ENCODE data around the gene DPYSL5. TPM values are rescaled to one million over a fixed set of nuclear protein-coding genes. Genes with fewer than 3 reads are reported as not detected.
"Not testable (repeated sequence)": the region's sequence is repeated elsewhere in the genome, so short reads cannot be mapped to it uniquely, and the experiment has no call there.

The DPYSL5 gene
- total RNA-seq, 5 donors from 2014 or later (not counting 1 experiment from before 2014, with no cell fraction given) = not detected

DNA sequence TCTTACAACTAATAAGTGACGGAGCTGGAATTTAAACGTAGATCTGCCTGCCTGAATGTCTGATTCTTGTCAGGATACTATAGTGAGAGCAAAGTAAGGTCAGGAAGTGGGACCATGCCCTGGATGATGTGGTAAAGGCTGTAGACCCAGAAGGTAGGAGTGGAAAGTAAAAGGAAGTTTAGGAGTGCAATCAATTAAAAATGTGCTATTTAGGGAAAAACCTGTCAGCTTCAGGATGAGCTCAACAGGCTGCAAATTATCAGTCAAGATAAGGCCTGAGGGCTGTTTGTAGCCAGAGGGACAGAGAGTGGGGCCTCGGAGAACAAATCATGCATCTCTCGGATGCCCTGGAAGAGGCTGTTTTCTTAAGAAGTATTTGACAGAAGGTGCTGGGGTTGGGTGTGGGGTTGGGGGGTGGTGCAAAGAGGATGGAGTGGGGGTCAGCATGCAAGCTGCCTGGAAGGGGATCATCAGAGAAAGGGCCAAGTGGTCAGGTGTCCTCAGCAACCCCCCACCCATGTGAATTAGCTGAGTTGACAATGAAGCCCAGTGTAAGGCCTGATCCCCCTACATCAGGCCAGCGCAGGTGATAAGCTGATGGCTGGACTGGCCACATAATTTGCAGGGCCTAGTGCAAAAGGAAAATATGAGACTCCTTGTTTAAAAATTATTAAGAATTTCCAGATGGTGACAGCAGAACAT lies 69.4 kb downstream of the DPYSL5 start:
- H3K4me3 ChIP-seq (ENCODE audit: control insufficient read depth in 1 of 2, extremely low read depth in 1 of 2, low read length in 1 of 2) = no peak overlapping the region
- Mint-ChIP-seq H3K27ac (no peak overlapping the region), H3K36me3 (no peaks in the 10 kb centered on the region), H3K4me3 (no peak overlapping the region), H3K27me3 (peaks cover 11 to 26% of the 10 kb centered on the region in 2 donors), H3K9me3 (no peaks in the 10 kb centered on the region), H3K4me1 (peaks cover 0 to 1% (median 0%) of the 10 kb centered on the region in 3 donors)
- POLR2A ChIA-PET = no interaction called here
- ATAC-seq (replicated peaks in 1 of 4) (no peak), DNase-seq (no peak)
- 3% methylated on average over 3 of the region's 5 CpGs for WGBS (ENCODE audit: insufficient coverage)
- peaks cover 0 to 39% of the 10 kb centered on the region in 2 experiments for H3K27me3 ChIP-seq (replicated peaks in 1 of 2; ENCODE audit: control insufficient read depth in 2 of 2, extremely low read depth in 1 of 2, insufficient read depth in 2 of 2, low read length in 1 of 2)
- no peaks in the 10 kb centered on the region for H3K9me3 ChIP-seq
- CTCF ChIA-PET = interaction anchor here (0.6 kb wide), 2 partner anchors 18 to 801 kb away, joined by 3 read pairs; no protein-coding TSS in a partner anchor
- no peaks in the 10 kb centered on the region for H3K4me1 ChIP-seq (ENCODE audit: control insufficient read depth in 1 of 2, extremely low read depth in 1 of 2, insufficient read depth in 2 of 2, low read length in 2 of 2)
- no peaks in the 10 kb centered on the region for H3K36me3 ChIP-seq (ENCODE audit: control insufficient read depth in 2 of 2, extremely low read depth in 1 of 2, insufficient read depth in 1 of 2, low read length in 1 of 2)
- no peak overlapping the region for H3K27ac ChIP-seq (ENCODE audit: low read length)

DNA sequence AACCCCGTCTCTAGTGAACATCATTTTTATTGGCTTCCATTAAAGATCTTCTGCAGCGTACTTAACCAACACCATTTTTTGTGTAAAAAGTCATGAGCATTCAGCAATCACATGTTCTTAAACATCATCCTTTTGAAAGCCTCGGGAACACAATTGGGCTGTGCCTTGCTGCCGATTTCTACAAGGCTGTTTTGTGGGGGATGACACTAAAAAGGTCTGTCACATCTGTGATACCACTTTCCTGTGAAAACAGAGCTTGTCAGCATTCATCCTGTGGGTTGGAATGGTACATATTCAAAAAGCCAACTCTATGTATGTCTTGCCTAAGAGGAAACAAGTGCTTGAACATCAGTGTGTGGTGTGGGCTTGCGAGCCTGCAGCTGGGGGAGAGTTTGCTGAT lies 73.4 kb downstream of the DPYSL5 start:
- DNase-seq (no peak), ATAC-seq (replicated peaks in 1 of 4) (no peak)
- Histone ChIP-seq H3K27ac (ENCODE audit: low read length) (no peak overlapping the region), H3K4me3 (ENCODE audit: control insufficient read depth in 1 of 2, extremely low read depth in 1 of 2, low read length in 1 of 2) (no peak overlapping the region), H3K4me1 (ENCODE audit: control insufficient read depth in 1 of 2, extremely low read depth in 1 of 2, insufficient read depth in 2 of 2, low read length in 2 of 2) (peaks cover 0 to 4% of the 10 kb centered on the region in 2 experiments), H3K27me3 (replicated peaks in 1 of 2; ENCODE audit: control insufficient read depth in 2 of 2, extremely low read depth in 1 of 2, insufficient read depth in 2 of 2, low read length in 1 of 2) (peaks cover 0 to 43% of the 10 kb centered on the region in 2 experiments), H3K9me3 (no peaks in the 10 kb centered on the region), H3K36me3 (ENCODE audit: control insufficient read depth in 2 of 2, extremely low read depth in 1 of 2, insufficient read depth in 1 of 2, low read length in 1 of 2) (no peaks in the 10 kb centered on the region)
- ChIA-PET POLR2A (no interaction called here), CTCF (interaction anchor here (1.8 to 1.9 kb wide), 2 partner anchors 75 kb away, joined by 5 to 13 read pairs; no protein-coding TSS in a partner anchor)
- Mint-ChIP-seq H3K36me3 (no peaks in the 10 kb centered on the region), H3K4me1 (peaks cover 7 to 11% (median 7%) of the 10 kb centered on the region in 3 donors), H3K4me3 (no peak overlapping the region), H3K27ac (no peak overlapping the region), H3K27me3 (peaks cover 22 to 35% of the 10 kb centered on the region in 2 donors), H3K9me3 (no peaks in the 10 kb centered on the region)
- 100% methylated on average over 1 of the region's 5 CpGs for WGBS (ENCODE audit: insufficient coverage)

DNA sequence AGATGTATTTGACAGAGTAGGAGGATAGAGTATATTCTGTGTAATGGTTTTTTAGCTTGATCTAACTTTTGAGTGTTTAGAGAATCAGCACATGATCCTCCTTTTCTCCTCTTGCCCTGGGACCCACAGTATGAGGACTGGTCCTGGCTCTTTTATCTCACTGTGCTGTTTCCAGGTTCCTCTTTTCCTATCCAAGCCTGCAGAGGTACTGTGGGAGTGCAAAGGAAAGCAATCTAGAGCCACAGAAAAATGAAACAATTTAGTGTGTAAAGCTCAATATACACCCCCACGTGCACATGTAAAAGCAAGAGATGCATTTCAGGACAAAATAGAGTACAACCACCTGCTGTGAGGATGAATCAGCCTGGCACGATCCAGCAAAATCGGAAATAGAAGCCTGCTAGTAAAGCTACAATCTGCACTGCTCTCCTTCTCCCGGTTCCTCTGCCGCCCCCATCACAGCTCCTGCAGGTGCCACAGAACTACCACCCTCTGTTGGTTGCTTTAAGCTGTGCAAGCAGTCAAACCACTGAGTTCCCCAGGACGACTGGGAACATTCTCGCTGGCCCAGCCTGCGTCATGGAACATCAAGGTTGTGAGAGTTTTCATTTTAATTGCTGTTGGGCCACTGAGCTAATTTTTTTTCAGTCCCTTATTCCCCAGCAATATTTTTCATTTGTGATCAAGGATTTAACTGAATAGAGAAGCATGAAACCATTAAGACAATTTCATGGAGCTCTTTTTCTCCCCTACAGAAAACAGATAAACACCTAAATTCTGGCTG lies 74.7 kb downstream of the DPYSL5 start:
- ATAC-seq (replicated peaks in 1 of 4) (peak; percentile 71 to 83 (median 79)), DNase-seq (peak in 27 of 35 experiments; percentile 7 to 58 (median 24))
- Mint-ChIP-seq H3K9me3 (no peaks in the 10 kb centered on the region), H3K4me3 (no peak overlapping the region), H3K36me3 (no peaks in the 10 kb centered on the region), H3K27me3 (peaks cover 22 to 35% of the 10 kb centered on the region in 2 donors), H3K27ac (no peak overlapping the region), H3K4me1 (peaks cover 7 to 11% (median 7%) of the 10 kb centered on the region in 3 donors)
- POLR2A ChIA-PET = no interaction called here
- Histone ChIP-seq H3K36me3 (ENCODE audit: control insufficient read depth in 2 of 2, extremely low read depth in 1 of 2, insufficient read depth in 1 of 2, low read length in 1 of 2) (no peaks in the 10 kb centered on the region), H3K4me3 (ENCODE audit: control insufficient read depth in 1 of 2, extremely low read depth in 1 of 2, low read length in 1 of 2) (no peak overlapping the region), H3K4me1 (ENCODE audit: control insufficient read depth in 1 of 2, extremely low read depth in 1 of 2, insufficient read depth in 2 of 2, low read length in 2 of 2) (peaks cover 0 to 4% of the 10 kb centered on the region in 2 experiments), H3K9me3 (no peaks in the 10 kb centered on the region), H3K27ac (ENCODE audit: low read length) (no peak overlapping the region), H3K27me3 (replicated peaks in 1 of 2; ENCODE audit: control insufficient read depth in 2 of 2, extremely low read depth in 1 of 2, insufficient read depth in 2 of 2, low read length in 1 of 2) (peaks cover 0 to 44% of the 10 kb centered on the region in 2 experiments)
- CTCF ChIA-PET = interaction anchor here (0.7 to 1.9 kb wide), 6 partner anchors 11 to 1815 kb away, joined by 3 to 13 read pairs (median 4); no protein-coding TSS in a partner anchor
- WGBS (ENCODE audit: insufficient coverage) = 0% methylated on average over 2 of the region's 8 CpGs

DNA sequence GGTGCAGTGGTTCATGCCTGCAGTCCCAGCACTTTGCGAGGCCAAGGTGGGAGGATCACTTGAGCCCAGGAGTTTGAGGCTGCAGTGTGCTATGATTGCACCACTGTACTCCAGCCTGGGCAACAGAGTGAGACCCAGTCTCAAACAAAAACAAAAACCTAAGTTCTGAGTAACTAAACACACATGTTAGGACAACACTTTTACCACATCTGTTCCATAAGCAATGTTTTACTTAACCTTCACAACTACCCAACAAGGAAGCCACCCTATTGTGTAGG lies 75.2 kb downstream of the DPYSL5 start:
- H3K4me3 Mint-ChIP-seq; H3K27ac ChIP-seq (ENCODE audit: low read length); ATAC-seq (replicated peaks in 1 of 4); POLR2A ChIA-PET; H3K9me3 ChIP-seq; H3K36me3 Mint-ChIP-seq; H3K36me3 ChIP-seq (ENCODE audit: control insufficient read depth in 2 of 2, extremely low read depth in 1 of 2, insufficient read depth in 1 of 2, low read length in 1 of 2); H3K4me1 ChIP-seq (ENCODE audit: control insufficient read depth in 1 of 2, extremely low read depth in 1 of 2, insufficient read depth in 2 of 2, low read length in 2 of 2); DNase-seq; H3K27ac Mint-ChIP-seq; H3K4me3 ChIP-seq (ENCODE audit: control insufficient read depth in 1 of 2, extremely low read depth in 1 of 2, low read length in 1 of 2); H3K9me3 Mint-ChIP-seq: not testable (repeated sequence)
- CTCF ChIA-PET = interaction anchor here in 1 of 2 donors (1.0 to 1.9 kb wide), 3 partner anchors 10 to 77 kb away, joined by 3 to 13 read pairs (median 4); no protein-coding TSS in a partner anchor
- peaks cover 22 to 35% of the 10 kb centered on the region in 2 donors for H3K27me3 Mint-ChIP-seq
- peaks cover 7 to 11% (median 7%) of the 10 kb centered on the region in 3 donors for H3K4me1 Mint-ChIP-seq
- peaks cover 0 to 44% of the 10 kb centered on the region in 2 experiments for H3K27me3 ChIP-seq (replicated peaks in 1 of 2; ENCODE audit: control insufficient read depth in 2 of 2, extremely low read depth in 1 of 2, insufficient read depth in 2 of 2, low read length in 1 of 2)
- 44% methylated on average over 1 of the region's 1 CpG for WGBS (ENCODE audit: insufficient coverage)

DNA sequence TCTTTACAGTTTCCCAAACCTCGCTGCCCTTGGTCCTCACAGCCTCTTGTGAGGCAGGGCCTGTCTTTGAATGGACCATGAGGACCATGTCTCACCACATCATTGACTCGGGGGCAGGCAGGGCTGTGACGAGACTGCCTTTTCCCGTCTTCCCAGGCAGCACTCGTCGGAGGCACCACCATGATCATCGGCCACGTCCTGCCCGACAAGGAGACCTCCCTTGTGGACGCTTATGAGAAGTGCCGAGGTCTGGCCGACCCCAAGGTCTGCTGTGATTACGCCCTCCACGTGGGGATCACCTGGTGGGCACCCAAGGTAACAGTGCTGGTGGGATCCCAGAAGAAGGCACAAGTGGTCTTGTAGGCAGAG lies 76.8 kb downstream of the DPYSL5 start:
- no peak overlapping the region for H3K4me3 Mint-ChIP-seq
- no peaks in the 10 kb centered on the region for H3K36me3 Mint-ChIP-seq
- peaks cover 27 to 31% of the 10 kb centered on the region in 2 donors for H3K27me3 Mint-ChIP-seq
- DNase-seq = no peak
- H3K27ac Mint-ChIP-seq = no peak overlapping the region
- Histone ChIP-seq H3K9me3 (no peaks in the 10 kb centered on the region), H3K27me3 (replicated peaks in 1 of 2; ENCODE audit: control insufficient read depth in 2 of 2, extremely low read depth in 1 of 2, insufficient read depth in 2 of 2, low read length in 1 of 2) (peaks cover 0 to 44% of the 10 kb centered on the region in 2 experiments), H3K4me1 (ENCODE audit: control insufficient read depth in 1 of 2, extremely low read depth in 1 of 2, insufficient read depth in 2 of 2, low read length in 2 of 2) (peaks cover 0 to 4% of the 10 kb centered on the region in 2 experiments), H3K4me3 (ENCODE audit: control insufficient read depth in 1 of 2, extremely low read depth in 1 of 2, low read length in 1 of 2) (no peak overlapping the region), H3K36me3 (ENCODE audit: control insufficient read depth in 2 of 2, extremely low read depth in 1 of 2, insufficient read depth in 1 of 2, low read length in 1 of 2) (no peaks in the 10 kb centered on the region), H3K27ac (ENCODE audit: low read length) (no peak overlapping the region)
- ATAC-seq (replicated peaks in 1 of 4) = no peak
- no peaks in the 10 kb centered on the region for H3K9me3 Mint-ChIP-seq
- peaks cover 7 to 11% (median 7%) of the 10 kb centered on the region in 3 donors for H3K4me1 Mint-ChIP-seq
- CTCF ChIA-PET = no interaction called here
- 89% methylated on average over 10 of the region's 14 CpGs for WGBS (ENCODE audit: insufficient coverage)
- POLR2A ChIA-PET = no interaction called here

DNA sequence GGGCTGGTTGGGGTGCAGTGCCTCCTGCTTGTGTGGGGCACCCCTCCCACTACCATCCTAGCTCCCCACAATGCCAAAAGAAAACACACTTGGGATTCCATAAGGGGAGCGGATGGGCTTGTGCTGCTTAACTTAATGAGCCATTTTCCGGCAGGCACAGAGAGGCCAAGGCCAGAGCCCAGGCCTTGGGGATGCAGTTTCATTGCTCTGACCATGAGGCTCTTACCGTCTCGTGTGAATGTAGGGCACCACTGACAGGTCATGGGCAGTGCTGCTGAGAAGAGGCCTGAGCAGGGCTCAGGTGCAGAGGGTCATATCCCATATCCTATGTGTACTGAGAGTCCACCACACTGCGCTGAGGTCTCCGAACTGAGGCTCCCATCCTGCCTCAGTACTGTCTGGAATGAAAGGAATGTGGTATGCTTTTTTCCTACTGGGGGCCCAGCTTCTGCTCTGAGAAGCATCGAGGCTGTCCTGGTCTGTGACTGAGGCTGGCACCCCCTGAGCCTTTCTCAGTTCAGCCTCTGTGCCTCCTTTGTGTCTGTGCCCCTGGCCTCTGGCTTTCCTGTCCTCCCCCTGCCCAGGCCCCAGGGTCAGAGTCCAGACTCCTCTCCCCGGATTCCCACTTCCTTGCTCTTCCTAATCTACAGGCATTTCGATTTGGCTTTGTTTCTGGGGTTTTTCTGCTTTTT lies 77.3 kb downstream of the DPYSL5 start:
- ChIA-PET CTCF (interaction anchor here in 1 of 2 donors (0.6 kb wide), 1 partner anchor 81 kb away, joined by 3 read pairs; no protein-coding TSS in a partner anchor), POLR2A (no interaction called here)
- no peak overlapping the region for H3K4me3 ChIP-seq (ENCODE audit: control insufficient read depth in 1 of 2, extremely low read depth in 1 of 2, low read length in 1 of 2)
- H3K27ac Mint-ChIP-seq = no peak overlapping the region
- DNase-seq = no peak
- no peaks in the 10 kb centered on the region for H3K36me3 Mint-ChIP-seq
- H3K4me1 ChIP-seq (ENCODE audit: control insufficient read depth in 1 of 2, extremely low read depth in 1 of 2, insufficient read depth in 2 of 2, low read length in 2 of 2) = peaks cover 0 to 4% of the 10 kb centered on the region in 2 experiments
- ATAC-seq (replicated peaks in 1 of 4) = no peak
- no peak overlapping the region for H3K4me3 Mint-ChIP-seq
- H3K4me1 Mint-ChIP-seq = peaks cover 7 to 11% (median 7%) of the 10 kb centered on the region in 3 donors
- WGBS (ENCODE audit: insufficient coverage) = 75% methylated on average over 8 of the region's 9 CpGs
- no peaks in the 10 kb centered on the region for H3K36me3 ChIP-seq (ENCODE audit: control insufficient read depth in 2 of 2, extremely low read depth in 1 of 2, insufficient read depth in 1 of 2, low read length in 1 of 2)
- H3K9me3 ChIP-seq = no peaks in the 10 kb centered on the region
- peaks cover 0 to 44% of the 10 kb centered on the region in 2 experiments for H3K27me3 ChIP-seq (replicated peaks in 1 of 2; ENCODE audit: control insufficient read depth in 2 of 2, extremely low read depth in 1 of 2, insufficient read depth in 2 of 2, low read length in 1 of 2)
- peaks cover 30 to 31% of the 10 kb centered on the region in 2 donors for H3K27me3 Mint-ChIP-seq
- H3K27ac ChIP-seq (ENCODE audit: low read length) = no peak overlapping the region
- no peaks in the 10 kb centered on the region for H3K9me3 Mint-ChIP-seq

All from T-cell (primary cell).